ENCODE results near the gene SLC9A9.
"Not testable (repeated sequence)": the region's sequence is repeated elsewhere in the genome, so short reads cannot be mapped to it uniquely, and the experiment has no call there.

SLC9A9 gene

GRCh38 chr3:143810166-143810952, 37.9 kb downstream of the SLC9A9 start:
- DNase-seq (ENCODE audit: low read depth in 3 of 3) = no peak

- no peak for DNase-seq (ENCODE audit: low read depth in 3 of 3)
Observed at GRCh38 chr3:143809121-143809621, 39.1 kb downstream of the SLC9A9 start.

DNA sequence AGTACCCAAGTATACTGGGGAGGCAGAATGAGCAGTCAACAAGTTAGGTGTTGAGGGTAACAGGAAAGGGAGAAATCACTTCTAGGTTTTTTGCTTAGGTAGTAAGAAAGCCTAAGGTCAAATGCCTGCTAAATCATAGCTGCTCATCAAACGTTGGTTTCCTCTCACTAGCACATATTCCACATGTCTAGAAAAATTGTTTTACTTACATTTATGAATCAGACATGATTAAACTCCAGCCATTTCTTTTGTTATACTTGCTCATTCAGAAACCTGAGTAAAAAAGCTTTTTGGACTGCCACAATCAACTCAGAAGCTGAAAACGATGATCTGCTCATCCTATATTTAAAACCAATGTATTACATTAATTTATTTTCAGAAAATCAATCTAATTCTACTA, 40.2 kb downstream of the SLC9A9 start:
- no peak for DNase-seq (ENCODE audit: low read depth in 3 of 3)

GRCh38 chr3:143806038-143806437, 42.2 kb downstream of the SLC9A9 start:
- no peak for DNase-seq (ENCODE audit: low read depth in 3 of 3)

- not testable (repeated sequence) for DNase-seq (ENCODE audit: low read depth in 3 of 3)
Observed at GRCh38 chr3:143805476-143805875, 42.8 kb downstream of the SLC9A9 start.

- DNase-seq (ENCODE audit: low read depth in 3 of 3) = not testable (repeated sequence)
Observed at GRCh38 chr3:143801046-143801445, 47.2 kb downstream of the SLC9A9 start.

GRCh38 chr3:143798151-143798550, 50.1 kb downstream of the SLC9A9 start:
- DNase-seq (ENCODE audit: low read depth in 3 of 3) = not testable (repeated sequence)

GRCh38 chr3:143795874-143796273, 52.4 kb downstream of the SLC9A9 start:
- no peak for DNase-seq (ENCODE audit: low read depth in 3 of 3)

DNA sequence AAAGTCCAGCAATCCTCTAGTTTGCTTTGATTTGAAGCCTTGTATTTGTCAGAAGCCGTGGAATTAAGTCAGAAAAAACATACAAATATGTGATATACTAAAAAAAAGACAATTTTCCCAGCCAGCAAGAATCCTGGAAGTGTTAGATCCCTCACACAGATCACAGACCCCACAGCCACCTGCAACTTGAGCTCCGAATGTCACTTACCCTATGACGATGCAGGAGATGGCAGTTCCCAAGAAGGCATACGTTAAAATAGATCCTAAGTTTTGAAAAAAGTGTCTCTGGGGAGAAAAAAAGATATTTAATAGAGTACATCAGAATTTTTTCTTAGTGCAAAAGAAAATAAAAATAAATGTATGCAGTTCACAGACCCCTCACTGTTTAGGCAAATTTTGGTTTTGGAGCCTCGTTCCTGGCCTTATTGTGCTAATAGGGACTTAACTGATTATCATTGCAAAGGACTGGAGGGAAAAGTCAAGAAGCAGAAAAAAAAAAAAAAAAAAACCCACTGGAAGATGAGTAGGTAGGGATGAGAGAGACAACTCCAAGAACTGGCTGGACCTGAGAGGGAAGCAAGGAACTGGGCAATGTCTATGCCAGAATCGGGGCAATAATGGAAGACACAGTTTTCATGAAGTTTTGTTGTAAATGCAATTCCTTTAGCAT, 53.3 kb downstream of the SLC9A9 start:
- no peak for DNase-seq (ENCODE audit: low read depth in 3 of 3)

GRCh38 chr3:143793971-143794370, 54.3 kb downstream of the SLC9A9 start:
- DNase-seq (ENCODE audit: low read depth in 3 of 3) = no peak

- DNase-seq (ENCODE audit: low read depth in 3 of 3) = no peak
Observed at GRCh38 chr3:143791386-143791785, 56.9 kb downstream of the SLC9A9 start.

- DNase-seq (ENCODE audit: low read depth in 3 of 3) = no peak
Observed at GRCh38 chr3:143786219-143787191, 61.8 kb downstream of the SLC9A9 start.

DNA sequence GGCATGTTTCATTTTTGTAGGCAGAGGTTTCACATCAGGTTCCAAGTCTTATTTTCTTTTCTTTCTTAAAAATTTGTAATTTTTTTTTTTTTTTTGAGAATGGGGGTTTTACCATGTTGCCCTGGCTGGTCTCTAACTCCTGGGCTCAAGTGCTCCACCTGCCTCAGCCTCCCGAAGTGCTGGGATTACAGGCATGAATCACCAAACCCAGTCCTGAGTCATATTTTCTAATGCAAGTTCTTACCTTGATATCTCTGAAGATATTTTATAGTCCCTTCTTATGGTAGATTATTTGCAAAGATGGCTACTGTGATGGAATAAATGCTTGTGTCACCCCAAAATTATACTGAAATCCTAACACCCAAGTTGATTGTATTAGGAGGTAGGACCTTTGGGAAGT, 63.8 kb downstream of the SLC9A9 start:
- no peak for DNase-seq (ENCODE audit: low read depth in 3 of 3)

GRCh38 chr3:143783851-143784370, 64.4 kb downstream of the SLC9A9 start:
- DNase-seq (ENCODE audit: low read depth in 3 of 3) = no peak

GRCh38 chr3:143775459-143775858, 72.8 kb downstream of the SLC9A9 start:
- no peak for DNase-seq (ENCODE audit: low read depth in 3 of 3)

DNA sequence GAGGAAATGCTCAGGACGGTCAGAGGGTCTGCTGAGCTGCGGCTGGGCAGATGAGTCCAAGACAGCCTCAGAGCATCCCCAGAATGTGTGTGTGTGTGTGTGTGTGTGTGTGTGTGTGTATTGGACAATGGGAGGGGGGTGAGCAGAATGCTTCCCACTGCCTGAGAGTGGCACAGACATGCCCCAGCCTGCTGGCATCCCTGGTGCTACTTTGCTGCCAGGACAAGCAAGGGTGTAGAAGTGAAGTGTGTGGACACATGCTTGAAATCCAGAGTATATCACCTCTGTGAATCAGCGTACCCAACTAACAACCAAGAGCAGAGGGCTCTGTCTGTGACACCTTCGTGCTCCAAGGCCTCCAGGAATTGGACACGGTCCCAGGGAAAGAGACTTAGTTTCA, 76.3 kb downstream of the SLC9A9 start:
- DNase-seq (ENCODE audit: low read depth in 3 of 3) = no peak

DNA sequence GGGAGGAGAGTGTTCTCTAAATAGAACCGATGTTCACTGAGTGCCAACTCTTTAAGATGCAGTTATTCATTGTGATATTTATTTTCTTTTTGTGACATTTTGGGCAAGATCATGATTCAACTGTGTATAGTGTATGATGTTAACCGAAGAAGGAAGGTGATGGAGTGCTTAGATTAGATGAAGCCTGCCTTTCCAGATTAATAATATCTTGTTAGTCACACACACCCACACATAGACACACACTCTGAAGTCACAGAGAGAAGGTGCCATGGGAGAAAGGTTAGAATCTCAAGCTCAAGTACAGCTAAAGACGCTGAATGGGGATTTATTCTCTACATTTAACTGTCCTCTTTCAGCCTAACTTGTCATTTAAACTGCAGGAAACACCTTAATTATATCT, 77.0 kb downstream of the SLC9A9 start:
- no peak for DNase-seq (ENCODE audit: low read depth in 3 of 3)

- DNase-seq (ENCODE audit: low read depth in 3 of 3) = no peak
Observed at GRCh38 chr3:143770391-143770790, 77.9 kb downstream of the SLC9A9 start.

DNA sequence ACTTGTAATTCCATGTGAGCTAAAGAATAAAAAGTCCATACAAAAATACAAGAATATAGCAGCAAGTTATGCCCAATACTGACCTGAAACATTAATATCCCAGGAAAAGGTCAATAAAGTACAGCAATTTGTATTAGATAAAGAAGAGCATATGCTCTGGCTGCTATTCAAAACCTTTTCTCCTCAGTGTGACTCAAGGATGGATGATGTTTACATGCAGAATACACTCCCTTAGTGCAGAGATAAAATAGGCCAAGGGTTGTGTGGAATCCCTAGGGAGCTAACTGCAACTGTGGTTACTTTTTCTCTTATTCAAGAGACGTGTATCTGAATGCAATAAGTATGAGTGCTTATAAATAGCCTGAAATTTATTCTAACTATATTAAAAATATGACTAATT, 78.7 kb downstream of the SLC9A9 start:
- DNase-seq (ENCODE audit: low read depth in 3 of 3) = no peak

DNA sequence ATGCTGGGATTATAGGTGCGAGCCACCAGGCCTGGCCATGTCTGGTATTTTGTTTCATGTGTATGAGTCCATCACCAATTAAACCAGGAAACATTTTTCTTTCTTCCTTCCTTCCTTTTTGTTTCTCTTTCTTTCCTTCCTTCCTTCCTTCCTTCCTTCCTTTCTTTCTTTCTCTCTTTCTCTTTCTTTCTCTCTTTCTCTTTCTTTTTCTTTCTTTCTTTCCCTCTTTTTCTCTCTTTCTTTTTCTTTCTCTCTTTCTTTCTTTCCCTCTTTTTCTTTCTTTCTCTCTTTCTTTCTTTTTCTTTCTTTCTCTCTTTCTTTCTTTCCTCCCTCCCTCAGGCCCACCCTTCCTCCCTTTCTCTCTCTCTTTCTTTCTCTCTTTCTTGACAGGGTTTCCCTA, 83.4 kb downstream of the SLC9A9 start:
- DNase-seq (ENCODE audit: low read depth in 3 of 3) = no peak

DNA sequence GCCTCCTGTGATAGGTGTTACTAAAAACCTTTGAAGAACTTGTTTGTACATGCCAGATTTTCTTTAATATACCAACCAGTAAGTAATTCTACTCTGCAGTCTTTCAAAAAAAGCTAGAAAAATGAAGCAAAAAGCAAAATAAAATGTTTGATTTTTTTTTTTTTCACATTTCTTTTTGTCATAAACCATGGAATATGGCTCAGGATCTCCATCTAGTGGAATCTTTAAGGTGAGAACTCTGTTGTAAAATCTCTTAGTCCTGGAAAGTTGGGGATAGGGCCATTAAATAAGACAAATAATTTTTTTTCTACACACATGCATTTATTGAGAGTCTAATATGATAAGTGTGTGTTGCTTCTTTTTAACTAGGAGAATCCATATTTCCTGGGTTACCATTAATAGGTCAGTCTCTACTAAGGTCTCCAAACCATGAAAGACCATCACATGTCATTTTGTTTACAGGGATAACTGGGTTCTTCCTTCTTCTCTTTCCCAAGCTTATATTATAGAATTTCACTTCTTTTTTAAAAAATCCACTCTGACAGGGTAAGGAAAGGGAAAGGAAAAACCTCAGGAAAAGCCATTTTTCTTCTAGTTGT, 84.6 kb downstream of the SLC9A9 start:
- DNase-seq (ENCODE audit: low read depth in 3 of 3) = no peak

Measured in stimulated activated CD4-positive, alpha-beta T cell treated with anti-CD3 and anti-CD28 coated beads, TNF-alpha, amount 100 ng/mL, for 48 hours (primary cell).